HG02610 (cell line): ENCODE data around the gene LRRC4B.
"Not testable (repeated sequence)": the region's sequence is repeated elsewhere in the genome, so short reads cannot be mapped to it uniquely, and the experiment has no call there.

Experiments used
- ATAC-seq: cut with Tn5 transposase; IDR thresholded peaks from one replicate; pipeline ENCODE4 v1.9.1; 2021; ENCODE audit warnings: mild to moderate bottlenecking, moderate library complexity; ENCODE audit not compliant: unreplicated experiment

Gene LRRC4B

DNA sequence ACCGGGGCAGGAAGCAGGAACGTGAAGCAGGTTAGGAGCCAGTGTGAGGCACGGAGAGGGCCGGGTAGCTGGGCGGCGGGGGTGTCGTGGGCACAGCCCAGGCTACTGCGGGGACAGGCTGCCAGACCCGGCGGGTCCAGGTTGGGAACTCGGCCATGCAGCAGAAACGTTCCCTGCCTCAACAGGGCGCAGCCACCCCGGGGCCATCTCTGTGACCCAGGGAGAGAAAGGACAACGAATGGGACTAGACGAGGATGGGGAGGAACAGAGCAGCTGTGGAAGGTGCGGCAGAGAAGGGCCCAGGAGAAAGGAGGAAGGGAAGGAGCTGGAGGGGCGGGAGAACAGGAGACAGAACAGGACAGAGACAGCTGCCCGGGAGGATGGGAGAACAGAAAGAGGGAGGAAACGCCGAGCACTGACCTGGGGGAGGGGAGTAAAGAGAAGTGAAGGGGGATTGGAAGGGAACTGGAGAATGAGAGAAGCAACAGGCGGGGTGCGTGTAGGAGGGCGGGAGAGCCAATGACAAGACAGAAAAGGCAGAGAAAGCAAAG is 78.7 kb downstream of the LRRC4B start:
- ATAC-seq: no peak

- no peak for ATAC-seq
These were observed 79.6 kb downstream of the LRRC4B start for GRCh38 chr19:50488389-50489194.

GRCh38 chr19:50486823-50487515 is 81.3 kb downstream of the LRRC4B start:
- no peak for ATAC-seq

- ATAC-seq: no peak
These were observed 82.8 kb downstream of the LRRC4B start for GRCh38 chr19:50485284-50485955.

GRCh38 chr19:50482916-50483315 is 85.3 kb downstream of the LRRC4B start:
- ATAC-seq: no peak

DNA sequence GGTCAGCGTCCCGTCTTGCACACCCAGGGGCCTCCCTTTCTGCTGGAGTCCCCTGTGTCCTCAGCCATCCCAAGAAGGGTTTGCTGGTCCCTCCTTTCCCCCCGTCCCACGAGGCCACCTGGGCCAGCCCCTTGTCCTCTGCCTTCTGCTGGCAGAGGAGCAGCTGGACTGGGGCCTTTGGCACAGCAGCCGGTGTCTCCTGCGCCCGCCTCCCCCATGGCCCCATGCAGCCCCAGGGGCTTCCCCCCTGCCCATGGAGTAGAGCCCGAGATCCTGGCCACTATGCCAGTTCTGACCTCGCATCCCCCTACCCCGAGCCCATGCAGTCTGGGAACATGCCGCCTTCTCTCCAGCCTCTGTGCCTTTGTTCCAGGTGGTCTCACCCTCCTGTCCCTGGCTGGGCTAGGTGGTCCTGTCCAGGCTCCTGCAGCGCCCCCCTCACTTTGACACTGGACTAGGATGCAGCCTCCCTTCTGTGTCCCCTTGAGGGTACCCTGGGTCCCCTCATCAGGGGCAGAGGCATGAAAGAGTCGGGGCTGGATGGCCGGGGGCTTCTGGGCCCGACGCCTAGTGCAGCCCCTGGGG is 85.9 kb downstream of the LRRC4B start:
- no peak for ATAC-seq

DNA sequence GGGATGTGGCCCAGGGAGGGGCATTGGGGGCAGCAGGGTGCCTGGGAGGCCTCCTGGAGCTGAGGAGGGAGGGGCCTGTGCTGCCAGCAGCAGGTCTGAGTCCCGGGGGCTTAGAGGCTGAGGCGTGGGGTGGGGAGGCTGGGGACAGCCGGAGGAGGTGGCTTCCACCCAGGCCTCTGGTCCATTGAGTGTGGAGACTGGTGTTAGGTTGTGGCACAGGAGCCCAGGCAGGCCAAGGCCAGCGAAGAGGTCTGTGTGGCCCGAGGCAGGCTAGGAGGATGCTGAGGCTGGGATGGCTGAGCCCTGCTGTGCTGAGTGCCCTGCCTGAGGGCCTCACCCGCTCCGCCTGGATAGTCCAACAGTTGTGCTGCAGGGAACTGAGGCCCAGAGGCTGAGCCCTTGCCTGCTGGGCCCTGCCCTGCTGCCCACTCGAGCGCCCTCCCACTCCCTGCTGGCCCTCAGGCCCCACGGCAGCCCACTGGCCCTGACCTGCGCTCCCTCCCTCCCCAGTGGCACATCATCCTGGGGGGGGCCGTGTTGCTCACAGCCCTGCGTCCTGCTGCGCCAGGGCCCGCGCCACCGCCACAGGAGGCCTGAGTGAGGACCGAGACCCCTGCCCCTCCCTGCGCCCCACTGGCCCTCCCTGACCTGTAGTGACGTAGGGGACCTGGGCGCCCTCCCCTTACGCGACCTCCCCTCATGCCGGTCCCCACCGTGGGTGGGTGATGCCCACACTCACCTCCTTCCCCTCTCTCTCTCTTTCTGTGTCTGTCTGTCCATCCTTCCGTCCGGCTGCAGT is 86.7 kb downstream of the LRRC4B start:
- no peak for ATAC-seq

DNA sequence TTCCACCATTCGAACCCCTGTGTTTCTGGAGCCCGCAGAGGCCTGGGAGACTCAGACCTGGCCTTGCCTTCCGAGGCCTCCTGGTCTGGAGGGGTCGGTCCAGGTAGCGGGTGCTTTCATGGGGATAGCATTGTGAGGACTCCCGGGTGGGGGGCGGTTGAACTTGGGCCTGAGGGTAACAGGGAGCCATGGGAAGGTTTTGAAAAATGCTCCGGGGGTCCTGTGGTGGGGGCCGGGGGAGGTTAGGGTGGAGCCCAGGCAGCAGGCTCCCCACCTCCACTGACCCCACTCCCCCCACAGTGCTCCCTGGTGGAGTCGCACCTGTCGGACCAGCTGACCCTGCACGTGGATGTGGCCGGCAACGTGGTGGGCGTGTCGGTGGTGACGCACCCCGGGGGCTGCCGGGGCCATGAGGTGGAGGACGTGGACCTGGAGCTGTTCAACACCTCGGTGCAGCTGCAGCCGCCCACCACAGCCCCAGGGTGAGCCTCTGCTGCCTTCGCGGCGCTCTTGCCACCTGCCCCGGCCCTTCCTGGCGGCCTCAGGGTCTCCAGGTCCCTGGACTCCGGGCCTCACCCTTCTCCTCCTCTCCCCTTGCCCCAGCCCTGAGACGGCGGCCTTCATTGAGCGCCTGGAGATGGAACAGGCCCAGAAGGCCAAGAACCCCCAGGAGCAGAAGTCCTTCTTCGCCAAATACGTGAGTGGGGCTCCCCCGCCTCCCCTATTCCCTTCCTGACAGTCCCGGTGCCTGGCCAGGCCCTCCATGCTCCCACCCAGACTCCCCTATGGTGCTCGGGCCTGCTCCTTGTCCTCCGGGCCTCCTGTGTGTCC is 87.7 kb downstream of the LRRC4B start:
- no peak for ATAC-seq

DNA sequence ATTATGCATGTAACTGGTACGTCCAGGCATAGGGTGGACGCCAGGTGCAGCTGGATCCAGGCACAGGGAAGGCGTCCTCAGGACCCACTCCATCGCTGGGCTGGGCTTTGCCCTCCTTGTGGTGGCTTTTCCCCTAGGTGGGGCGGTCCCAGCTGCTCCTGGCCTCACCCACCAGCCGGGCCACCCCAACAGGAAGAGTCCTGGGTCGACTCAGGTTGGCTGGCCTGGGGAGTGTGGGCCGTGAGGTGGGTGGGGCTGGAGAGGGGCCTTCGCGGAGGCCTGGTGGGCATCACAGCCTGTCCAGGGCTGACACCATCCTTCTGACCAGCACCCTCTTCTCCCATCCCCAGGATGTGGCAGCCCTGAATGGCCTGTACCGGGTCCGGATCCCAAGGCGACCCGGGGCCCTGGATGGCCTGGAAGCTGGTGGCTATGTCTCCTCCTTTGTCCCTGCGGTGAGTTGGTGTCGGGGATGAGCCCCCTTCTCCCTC is 88.4 kb downstream of the LRRC4B start:
- no peak for ATAC-seq

- ATAC-seq: no peak
These were observed 89.1 kb downstream of the LRRC4B start for GRCh38 chr19:50478901-50479715.

DNA sequence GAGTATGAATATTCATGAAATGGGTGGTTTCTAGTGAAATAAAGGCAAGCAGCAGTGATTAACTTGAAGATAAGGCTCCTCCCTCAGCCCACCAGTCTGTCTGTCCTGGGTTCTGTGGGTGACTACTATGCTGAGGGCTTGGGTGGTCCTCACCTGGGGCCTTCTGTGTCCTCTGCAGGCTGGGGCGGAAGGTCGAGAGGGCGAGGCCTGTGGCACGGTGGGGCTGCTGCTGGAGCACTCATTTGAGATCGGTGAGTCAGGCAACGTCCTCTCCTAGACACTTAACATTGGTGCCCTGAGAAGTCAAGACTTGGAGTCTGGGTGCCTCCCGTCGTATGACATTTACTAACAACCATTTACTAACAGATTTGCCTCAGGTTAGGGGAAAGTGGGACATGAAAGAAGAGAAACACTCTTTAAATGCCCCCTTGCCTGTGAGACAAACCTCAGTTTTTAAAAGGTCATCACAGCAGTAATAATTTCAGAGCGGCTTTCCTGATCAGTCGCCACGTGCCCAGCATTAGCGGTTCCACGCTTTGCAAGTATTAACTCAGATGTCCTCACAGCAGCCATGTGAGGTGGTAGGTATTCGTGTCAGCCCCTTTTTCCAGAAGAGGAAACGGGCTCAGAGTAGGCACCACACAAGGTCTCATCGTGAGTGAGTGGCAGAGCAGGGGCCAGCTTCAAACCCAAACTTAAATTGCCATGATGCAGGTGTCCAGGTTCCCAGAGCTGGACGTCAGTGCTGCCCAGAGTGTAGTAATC is 90.3 kb downstream of the LRRC4B start:
- ATAC-seq: no peak

- ATAC-seq: no peak
These were observed 91.4 kb downstream of the LRRC4B start for GRCh38 chr19:50476907-50477238.

- peak; percentile 77 for ATAC-seq
These were observed 91.9 kb downstream of the LRRC4B start, which contains the start of the genes EMC10 and GARIN5A for GRCh38 chr19:50476224-50476906. Gene EMC10, plus strand, starts transcription at chr19:50476507. Its CDS starts 38 bp downstream, at chr19:50476545. Gene GARIN5A, minus strand, starts transcription at chr19:50476848. Its CDS starts 460 bp downstream, at chr19:50476388.

- ATAC-seq: no peak
These were observed 92.5 kb downstream of the LRRC4B start for GRCh38 chr19:50475736-50476223.

GRCh38 chr19:50475101-50475568 is 93.1 kb downstream of the LRRC4B start:
- no peak for ATAC-seq

DNA sequence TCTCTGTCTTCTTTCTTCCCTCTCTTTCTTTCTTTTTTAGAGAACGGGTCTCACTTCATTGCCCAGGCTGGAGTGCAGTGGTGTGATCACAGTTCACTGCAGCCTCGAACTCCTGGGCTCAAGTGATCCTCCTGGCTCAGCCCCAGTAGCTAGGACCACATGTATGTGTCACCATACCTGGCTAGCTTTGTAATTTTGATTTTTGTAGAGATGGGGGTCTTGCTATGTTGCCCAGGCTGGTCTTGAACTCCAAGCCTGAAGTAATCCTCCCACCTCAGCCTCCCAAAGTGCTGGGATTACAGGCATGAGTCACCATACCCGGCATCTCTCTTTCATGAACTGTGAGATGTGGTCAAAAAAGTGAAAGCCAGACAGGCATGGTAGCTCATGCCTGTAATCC is 94.9 kb downstream of the LRRC4B start:
- not testable (repeated sequence) for ATAC-seq

DNA sequence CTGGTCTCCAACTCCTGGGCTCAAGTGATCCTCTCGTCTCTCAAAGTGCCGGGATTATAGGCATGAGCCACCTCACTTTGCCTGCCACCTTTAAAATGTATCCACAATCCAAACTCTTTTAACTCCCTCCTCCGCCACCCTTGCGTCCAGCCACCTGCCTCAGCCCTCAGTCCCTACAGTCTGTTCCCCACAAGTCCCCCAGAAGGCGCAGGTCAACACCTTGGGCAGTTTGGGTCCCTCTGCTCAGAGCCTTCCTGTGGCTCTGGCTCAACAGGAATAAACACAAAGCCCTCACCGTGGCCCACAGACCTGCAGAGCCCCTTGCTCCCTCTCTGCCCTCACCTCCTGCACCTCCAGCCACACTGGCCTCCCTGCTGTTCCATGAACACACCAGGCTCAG is 99.4 kb downstream of the LRRC4B start:
- ATAC-seq: no peak
